Smooth muscle cell (in vitro differentiated cells): ENCODE measurements around the gene PCSK6. TPM values are rescaled to one million over a fixed set of nuclear protein-coding genes. Genes with fewer than 3 reads are reported as not detected.
"Not testable (repeated sequence)": the region's sequence is repeated elsewhere in the genome, so short reads cannot be mapped to it uniquely, and the experiment has no call there.

Source experiments
- DNase-seq: peaks from one replicate; lab custom pipeline; 2025; ENCODE audit not compliant: unreplicated experiment; lab: John Stamatoyannopoulos, UW
- H2AFZ ChIP-seq: fragments of 200-600 bp; sonication (generic); 2 replicates; pipeline ENCODE4 v1.6.0; 2016; ENCODE audit warnings: antibody characterized with exemption, low read depth, mild to moderate bottlenecking
- H3F3A ChIP-seq: fragments of 200-600 bp; sonication (generic); 2 replicates; pipeline ENCODE4 v1.6.0; 2017; ENCODE audit warnings: antibody characterized with exemption, low read depth
- H3K27ac ChIP-seq: fragments of 200-600 bp; sonication (generic); 2 replicates; pipeline ENCODE4 v1.5.1; 2016; ENCODE audit warnings: low read depth, mild to moderate bottlenecking
- H3K27me3 ChIP-seq: fragments of 200-600 bp; sonication (generic); 2 replicates; pipeline ENCODE4 v1.6.1; 2016; ENCODE audit warnings: low read depth, mild to moderate bottlenecking
- H3K36me3 ChIP-seq: fragments of 200-600 bp; sonication (generic); 2 replicates; pipeline ENCODE4 v1.5.1; 2016; ENCODE audit warnings: low read depth
- H3K4me1 ChIP-seq: fragments of 200-600 bp; sonication (generic); 2 replicates; pipeline ENCODE4 v1.5.1; 2016; ENCODE audit warnings: low read depth
- H3K4me2 ChIP-seq: fragments of 200-600 bp; sonication (generic); 2 replicates; pipeline ENCODE4 v1.6.0; 2016; ENCODE audit warnings: mild to moderate bottlenecking
- H3K4me3 ChIP-seq: fragments of 200-600 bp; sonication (generic); 2 replicates; pipeline ENCODE4 v1.5.1; 2016; ENCODE audit warnings: mild to moderate bottlenecking
- H3K79me2 ChIP-seq: fragments of 200-600 bp; sonication (generic); 2 replicates; pipeline ENCODE4 v1.6.0; 2016; ENCODE audit warnings: low read depth, mild to moderate bottlenecking
- H3K9ac ChIP-seq: fragments of 200-600 bp; sonication (generic); 2 replicates; pipeline ENCODE4 v1.6.0; 2016; ENCODE audit warnings: low read depth
- H3K9me3 ChIP-seq: fragments of 200-600 bp; sonication (generic); replicated peaks from 2 replicates; pipeline ENCODE4 v1.5.1; 2016; ENCODE audit warnings: low read depth
- H4K20me1 ChIP-seq: fragments of 200-600 bp; sonication (generic); 2 replicates; pipeline ENCODE4 v1.6.0; 2016; ENCODE audit warnings: low read depth
- CTCF ChIP-seq: fragments of 200-600 bp; sonication (generic); IDR thresholded peaks from 2 replicates; pipeline ENCODE4 v1.5.1; 2017; ENCODE audit warnings: borderline replicate concordance, mild to moderate bottlenecking, antibody characterized with exemption; ENCODE audit not compliant: insufficient read depth, poor library complexity, severe bottlenecking
- WGBS: methylation state at CpG from one replicate; pipeline ENCODE4 v1.1.7; 2016; ENCODE audit warnings: low lambda C conversion rate; 5-methylcytosine and 5-hydroxymethylcytosine counted together
- polyA plus RNA-seq: library from polyadenylated mRNA; unstranded; fragments of >200 nt; fragmentation: Nextera tagmentation; extraction: Ambion mirVana; gene quantifications from 2 replicates; pipeline ENCODE4 v1.2.1, GENCODE V29; 2016
- total RNA-seq: library from RNA; depleted of rRNA; stranded (reverse); fragments of >200 nt; gene quantifications from 2 replicates; pipeline ENCODE4 v1.2.3, GENCODE V29; 2014

The PCSK6 gene
- total and polyA plus RNA-seq, 2 experiments from 2014 or later, result 17.5 TPM

- H3F3A ChIP-seq, result peaks cover 7% of the 10 kb centered on the region
- H3K4me2 ChIP-seq, result no peak overlapping the region
- H3K79me2 ChIP-seq, result no peaks in the 10 kb centered on the region
- H3K27ac ChIP-seq, result no peak overlapping the region
- H3K9me3 ChIP-seq, result no peaks in the 10 kb centered on the region
- H3K4me3 ChIP-seq, result no peak overlapping the region
- H3K9ac ChIP-seq, result no peak overlapping the region
- H3K4me1 ChIP-seq, result peaks cover 7% of the 10 kb centered on the region
- no peak for TF ChIP-seq CTCF
- WGBS, result 76% methylated on average over 9 of the region's 9 CpGs
- H2AFZ ChIP-seq, result no peak overlapping the region
- H4K20me1 ChIP-seq, result no peaks in the 10 kb centered on the region
- H3K36me3 ChIP-seq, result no peaks in the 10 kb centered on the region
- no peak for DNase-seq
- H3K27me3 ChIP-seq, result no peaks in the 10 kb centered on the region
Observed at GRCh38 chr15:101457696-101458095, 31.8 kb downstream of the PCSK6 start.

- H3K4me2 ChIP-seq, result peak overlapping the region; percentile 60
- peak overlapping the region; percentile 67 for H3K27ac ChIP-seq
- peaks cover 8% of the 10 kb centered on the region for H3K4me1 ChIP-seq
- H3K27me3 ChIP-seq, result no peaks in the 10 kb centered on the region
- no peaks in the 10 kb centered on the region for H4K20me1 ChIP-seq
- H3K79me2 ChIP-seq, result no peaks in the 10 kb centered on the region
- H3K4me3 ChIP-seq, result no peak overlapping the region
- no peak overlapping the region for H2AFZ ChIP-seq
- DNase-seq, result no peak
- no peak for TF ChIP-seq CTCF
- no peaks in the 10 kb centered on the region for H3K9me3 ChIP-seq
- 57% methylated on average over 14 of the region's 14 CpGs for WGBS
- H3K36me3 ChIP-seq, result no peaks in the 10 kb centered on the region
- H3F3A ChIP-seq, result peaks cover 7% of the 10 kb centered on the region
- H3K9ac ChIP-seq, result peak overlapping the region; percentile 17
Observed at GRCh38 chr15:101456057-101456739, 33.3 kb downstream of the PCSK6 start.

GRCh38 chr15:101455291-101456025 lies 34.0 kb downstream of the PCSK6 start:
- Histone ChIP-seq H3K27ac (peak overlapping the region; percentile 67), H3K36me3 (no peaks in the 10 kb centered on the region), H3K79me2 (no peaks in the 10 kb centered on the region), H3K9me3 (no peaks in the 10 kb centered on the region), H3K4me3 (no peak overlapping the region), H2AFZ (no peak overlapping the region), H4K20me1 (no peaks in the 10 kb centered on the region), H3F3A (peaks cover 7% of the 10 kb centered on the region), H3K27me3 (no peaks in the 10 kb centered on the region), H3K4me1 (peaks cover 8% of the 10 kb centered on the region), H3K9ac (peak overlapping the region; percentile 17), H3K4me2 (peak overlapping the region; percentile 60)
- 50% methylated on average over 11 of the region's 11 CpGs for WGBS
- no peak for DNase-seq
- no peak for TF ChIP-seq CTCF

GRCh38 chr15:101454781-101455180 lies 34.7 kb downstream of the PCSK6 start:
- peak overlapping the region; percentile 57 for H3K27ac ChIP-seq
- H3F3A ChIP-seq, H3K4me3 ChIP-seq, H3K79me2 ChIP-seq, H3K4me1 ChIP-seq, DNase-seq, H3K9me3 ChIP-seq, H3K36me3 ChIP-seq, H2AFZ ChIP-seq, H4K20me1 ChIP-seq, H3K27me3 ChIP-seq: not testable (repeated sequence)
- WGBS, result 100% methylated on average over 5 of the region's 5 CpGs
- peak overlapping the region; percentile 60 for H3K4me2 ChIP-seq
- peak overlapping the region; percentile 1 for H3K9ac ChIP-seq
